NCI-H510A (cell line): Measurements from ENCODE around the gene USP6NL.
"Not testable (repeated sequence)": the region's sequence is repeated elsewhere in the genome, so short reads cannot be mapped to it uniquely, and the experiment has no call there.

Experiments used
- DNase-seq: peaks from one replicate; lab custom pipeline; 2025; lab: John Stamatoyannopoulos, UW

Gene USP6NL

DNA sequence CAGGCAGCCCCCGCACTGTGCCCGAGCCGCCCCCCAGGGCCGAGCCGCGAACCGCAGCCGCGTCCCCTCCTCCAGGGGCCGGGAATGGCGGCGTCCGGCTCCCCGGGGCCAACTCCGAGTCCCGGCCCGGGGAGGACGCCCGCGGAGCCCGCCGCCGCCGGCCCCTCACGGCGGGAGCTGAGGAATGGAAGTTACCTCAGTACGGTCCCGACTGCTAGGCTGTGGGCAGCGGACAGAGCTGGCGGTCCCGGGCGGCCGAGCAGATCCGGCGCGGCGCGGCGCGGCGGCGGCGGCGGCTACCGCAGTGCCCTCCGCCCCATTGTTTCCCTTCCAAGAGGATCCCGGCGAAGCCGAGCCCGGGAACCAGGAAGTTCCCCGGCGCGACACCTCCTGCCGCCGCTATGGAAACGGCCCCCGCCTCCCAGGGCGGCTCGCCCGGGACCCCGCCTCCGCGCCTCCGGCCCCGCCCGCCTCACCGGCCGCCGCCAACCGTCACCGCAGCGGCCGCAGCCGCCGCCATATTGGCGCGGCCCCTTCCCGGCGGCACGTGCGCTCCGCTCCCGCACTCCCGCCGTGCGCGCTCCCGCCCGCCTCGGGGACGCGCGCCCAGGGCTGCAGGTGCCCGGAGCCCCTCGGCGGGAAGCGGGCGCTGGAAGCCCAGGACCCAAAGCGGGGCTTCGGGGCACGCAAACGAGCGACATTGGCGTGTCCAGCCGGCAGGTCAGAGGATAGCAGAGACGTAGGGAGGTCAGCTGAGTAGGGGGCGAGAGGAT, at the start of gene USP6NL:
TSS of gene USP6NL (minus strand) at position 403 of the 773 bp plus-strand sequence. CDS start 14,016 bp downstream, outside the sequence.
- peak; percentile 73 for DNase-seq

DNA sequence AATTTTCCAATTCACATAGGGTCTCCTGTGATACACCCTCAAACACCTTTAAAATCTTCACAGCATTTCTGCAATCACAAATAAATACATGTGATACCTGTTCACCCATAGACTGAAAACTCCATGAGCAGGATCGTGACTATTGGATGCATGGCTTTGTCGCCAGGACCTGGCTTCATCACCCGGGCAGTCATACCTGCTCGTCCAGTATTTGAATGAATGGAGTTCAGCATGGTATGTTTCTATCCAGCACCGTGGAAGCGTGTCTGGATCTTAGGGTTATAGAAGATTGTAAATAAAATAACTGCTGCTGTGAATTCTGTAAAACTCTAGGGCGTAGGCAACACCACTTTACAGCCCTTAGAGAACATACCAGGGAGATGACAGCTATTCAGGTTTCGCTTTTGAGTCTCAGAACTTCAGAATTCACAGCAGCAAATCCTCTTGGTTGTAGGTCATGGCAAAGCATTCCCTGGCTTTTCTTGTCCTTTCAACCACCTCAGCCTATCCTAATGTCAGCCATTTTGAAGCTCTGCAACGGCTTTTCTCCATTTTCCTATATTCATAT, 47.4 kb upstream of the USP6NL start:
- no peak for DNase-seq

DNA sequence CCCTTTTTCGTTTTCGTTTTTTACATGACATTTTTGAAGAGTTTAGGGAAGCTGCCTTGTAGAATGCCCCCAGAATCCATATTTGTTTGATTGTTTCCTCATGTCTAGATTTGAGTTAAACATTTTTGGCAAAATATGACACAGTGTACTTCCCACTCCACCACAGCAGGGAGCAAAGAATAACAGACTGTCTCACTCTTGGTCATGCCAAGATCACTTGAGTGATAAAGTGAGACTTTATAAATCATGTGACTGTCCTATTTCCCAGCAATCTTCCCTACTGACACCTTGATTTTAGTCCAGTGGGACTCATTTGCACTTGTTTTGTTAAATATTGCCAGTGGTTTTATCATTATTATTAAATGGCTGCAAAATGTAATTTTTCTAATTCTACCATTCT, 44.4 kb upstream of the USP6NL start:
- DNase-seq: no peak

DNA sequence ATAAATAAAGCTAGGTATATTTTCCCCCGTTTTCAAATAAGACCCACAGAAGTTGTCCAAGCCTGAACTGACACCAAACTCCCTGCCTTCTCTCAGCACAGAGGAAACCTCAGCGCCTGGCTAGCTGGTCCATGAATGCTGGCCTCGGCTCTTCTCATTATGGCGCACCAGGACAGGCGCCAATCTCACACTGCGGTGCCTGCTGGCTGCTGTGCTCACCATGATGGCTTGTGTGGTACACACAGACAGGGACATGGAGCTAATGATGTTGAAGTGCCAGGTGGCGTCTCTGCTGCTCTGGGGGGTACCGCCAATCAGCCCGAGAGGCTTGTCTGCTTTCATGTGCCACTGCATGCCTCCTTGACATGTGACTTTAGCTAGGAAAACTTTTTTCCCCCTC, 43.2 kb upstream of the USP6NL start:
- no peak for DNase-seq

DNA sequence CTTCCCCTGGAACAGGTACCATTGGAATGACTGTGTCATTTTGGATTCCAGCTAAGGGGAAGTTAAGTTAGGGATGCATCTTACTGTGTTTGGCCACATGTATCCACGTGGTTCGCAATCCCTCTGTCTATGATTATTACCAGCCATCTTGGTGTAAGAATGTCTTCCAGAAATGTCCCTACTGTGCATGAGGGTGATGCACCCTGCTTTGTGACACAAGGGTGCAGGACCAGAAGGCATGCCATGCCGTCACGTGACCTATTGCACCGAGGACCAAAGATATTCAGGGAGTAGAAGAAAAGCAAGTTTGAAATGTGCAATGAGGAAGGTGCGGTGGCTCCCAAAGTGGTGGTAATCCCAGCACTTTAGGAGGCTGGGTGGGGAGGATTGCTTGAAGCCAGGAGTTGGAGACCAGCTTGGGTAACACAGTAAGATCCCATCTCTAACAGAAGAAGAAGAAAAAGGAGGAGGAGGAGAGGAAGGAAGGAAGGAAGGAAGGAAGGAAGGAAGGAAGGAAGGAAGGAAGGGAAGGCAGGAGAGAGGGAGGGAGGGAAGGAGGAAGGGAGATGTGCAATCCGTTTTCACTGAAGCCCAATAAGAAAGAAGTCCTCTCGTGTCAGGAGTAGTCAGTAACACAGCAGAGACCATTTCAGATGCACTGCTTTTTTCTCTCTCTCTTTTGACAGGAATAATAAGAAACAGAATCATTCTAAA, 42.5 kb upstream of the USP6NL start:
- no peak for DNase-seq

DNA sequence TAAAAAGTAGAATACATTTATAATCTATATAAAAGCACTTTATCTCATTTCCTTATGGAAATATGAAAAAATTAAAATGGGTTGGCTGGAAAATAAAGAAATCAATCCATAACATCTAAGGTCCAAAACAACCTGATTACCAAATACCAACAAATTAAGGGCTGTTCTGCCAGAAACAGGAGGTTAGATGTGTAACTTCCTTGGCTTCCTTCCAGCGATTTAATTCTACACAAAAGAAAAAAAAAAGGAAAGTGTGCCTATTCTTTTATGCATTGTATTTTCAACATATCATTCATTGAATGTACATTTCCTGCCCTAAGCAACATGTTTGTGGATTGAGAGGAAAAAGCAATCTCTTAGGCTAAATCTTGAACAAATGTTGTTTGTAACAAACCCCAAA, 36.2 kb upstream of the USP6NL start:
- DNase-seq: no peak

DNA sequence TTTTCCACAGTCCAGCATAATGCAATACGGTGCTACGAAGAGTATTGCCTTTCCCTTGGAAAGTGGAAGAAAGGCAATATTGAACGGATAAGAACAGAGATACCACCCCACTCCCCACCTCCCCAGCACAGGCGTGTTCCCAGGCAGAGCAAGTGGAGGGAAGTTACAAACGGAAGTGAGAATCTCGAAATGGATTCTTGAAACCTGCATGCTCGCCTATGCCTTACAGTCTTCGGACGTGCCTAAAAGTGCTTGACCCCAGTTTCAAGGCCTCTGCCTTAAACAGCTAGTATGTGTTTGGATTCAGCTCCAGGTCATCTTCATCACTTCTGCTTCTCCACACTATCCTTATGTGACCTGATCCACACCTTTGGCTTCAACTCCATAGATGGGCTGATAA, 35.0 kb upstream of the USP6NL start:
- no peak for DNase-seq

DNA sequence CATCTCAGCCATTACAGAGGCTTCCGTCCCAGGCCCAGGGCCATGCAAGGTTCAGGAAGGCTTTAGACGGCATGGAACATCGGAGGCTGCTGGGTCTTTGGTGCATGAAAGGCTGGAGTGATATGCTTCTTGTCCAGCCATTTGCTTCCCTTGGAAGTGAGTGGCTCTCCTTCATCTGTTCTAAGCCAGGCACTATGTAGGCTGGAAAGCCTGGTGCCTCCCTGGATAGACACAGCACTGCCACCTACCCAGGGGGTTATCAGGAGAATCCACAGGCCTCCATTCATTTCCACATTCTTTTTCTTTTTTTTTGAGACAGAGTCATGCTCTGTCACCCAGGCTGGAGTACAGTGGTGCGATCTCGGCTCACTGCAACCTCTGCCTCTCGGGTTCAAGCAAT, 31.6 kb upstream of the USP6NL start:
- no peak for DNase-seq

DNA sequence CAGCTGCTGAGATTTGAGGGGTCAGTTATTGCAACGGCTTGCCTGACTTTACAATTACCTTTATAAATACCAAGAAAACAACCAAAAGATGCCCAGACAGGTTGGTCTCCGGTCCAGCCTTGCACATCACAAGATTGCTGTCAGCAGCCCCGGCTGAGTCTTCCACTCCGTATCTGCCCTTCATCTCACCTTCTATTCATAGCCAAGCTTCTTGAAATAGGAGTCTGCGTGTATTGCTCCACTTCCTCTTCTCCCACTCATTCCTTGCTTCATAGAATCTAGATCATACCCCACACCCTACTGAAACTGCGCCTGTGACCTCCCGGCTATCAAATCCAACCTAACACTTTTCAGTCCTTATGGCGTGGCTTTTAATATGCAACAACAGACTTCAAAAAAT, 31.1 kb upstream of the USP6NL start:
- no peak for DNase-seq

DNA sequence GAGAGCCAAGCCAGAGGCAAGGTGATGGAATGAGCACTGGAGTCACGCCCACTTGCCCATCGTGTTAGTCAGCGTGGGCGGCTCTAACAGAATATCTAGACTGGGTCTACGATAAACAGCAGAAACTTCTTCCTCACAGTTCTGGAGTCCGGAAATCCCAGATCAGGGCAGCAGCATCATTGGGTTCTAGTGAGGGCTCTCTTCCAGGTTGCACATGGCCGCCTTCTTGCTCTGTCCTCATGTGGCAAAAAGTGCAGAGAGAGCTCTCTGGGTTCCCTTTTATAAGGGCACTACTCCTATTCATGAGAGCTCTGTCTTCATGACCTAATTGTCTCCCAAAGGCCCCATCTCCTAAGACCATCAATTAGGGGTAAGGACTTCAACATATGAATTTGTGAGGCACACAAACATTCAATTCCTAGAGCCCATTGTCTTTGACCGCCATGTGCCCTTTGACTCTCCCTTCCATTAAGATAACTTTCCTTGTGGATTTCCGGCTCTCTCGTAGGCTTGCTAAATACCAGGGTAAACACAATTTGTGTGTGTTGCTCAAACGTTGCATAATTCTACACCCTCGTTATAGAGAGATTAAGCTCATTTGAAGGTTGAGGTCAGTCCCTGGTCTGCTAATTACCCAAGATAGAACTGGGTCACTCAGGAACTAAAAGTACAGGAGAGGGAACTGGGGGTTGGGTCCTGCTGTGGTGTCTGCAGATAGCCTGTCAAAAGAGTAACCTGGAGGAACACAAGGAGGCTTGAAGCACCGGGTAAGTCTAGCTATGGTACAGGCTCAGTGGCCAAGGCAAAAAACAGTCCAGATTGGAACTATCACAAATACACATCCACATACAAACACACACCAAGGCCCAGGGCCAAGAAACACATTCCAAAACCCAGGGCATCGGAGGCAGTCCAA, 28.7 kb upstream of the USP6NL start:
- DNase-seq: no peak

DNA sequence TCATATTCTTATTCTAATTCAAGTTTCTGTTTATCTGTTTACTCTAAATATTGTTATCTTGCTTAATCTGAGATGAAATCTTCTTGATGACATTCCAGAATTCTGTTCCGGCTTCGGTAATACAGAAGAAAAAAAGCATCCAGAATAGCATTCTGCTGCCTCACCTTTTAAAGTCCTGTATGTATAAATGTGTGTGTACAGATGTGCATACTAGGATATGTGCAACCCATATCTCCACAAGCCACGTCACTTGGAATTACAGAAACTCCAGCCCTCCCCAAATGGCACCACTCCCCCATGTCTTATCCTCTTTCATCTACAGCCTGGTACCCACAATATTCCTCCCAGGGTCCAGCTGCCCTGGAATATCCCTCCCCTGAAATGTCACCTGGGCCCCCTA, 27.9 kb upstream of the USP6NL start:
- no peak for DNase-seq

DNA sequence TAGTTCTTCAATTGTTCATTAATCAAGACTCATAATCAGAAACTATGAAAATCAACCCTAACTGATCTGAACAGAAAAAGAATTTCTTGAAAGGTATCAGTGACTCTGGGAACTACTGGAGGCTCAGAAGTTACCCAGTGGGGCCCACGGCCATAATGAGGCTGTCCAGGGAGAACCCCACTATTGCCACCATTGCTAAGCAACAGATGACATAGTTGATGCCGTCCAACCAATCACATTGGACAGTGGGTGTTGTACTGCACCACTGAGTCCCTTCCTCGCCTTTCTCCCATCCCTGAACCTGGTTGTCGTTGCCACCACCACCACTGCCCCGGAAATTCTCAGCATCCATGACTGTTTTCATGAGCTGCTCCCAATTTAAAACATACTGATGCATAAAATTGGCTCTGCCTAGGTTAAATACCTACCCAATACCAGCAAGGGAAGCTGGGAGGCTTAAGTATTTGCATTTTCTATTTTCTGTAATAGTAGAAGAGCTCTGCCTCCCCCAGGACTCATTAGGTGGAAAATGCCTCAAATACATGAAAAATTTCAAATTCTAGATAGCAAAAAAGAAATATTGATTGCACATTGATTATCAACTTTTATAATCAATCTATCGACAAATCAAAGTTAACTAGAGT, 26.7 kb upstream of the USP6NL start:
- no peak for DNase-seq

DNA sequence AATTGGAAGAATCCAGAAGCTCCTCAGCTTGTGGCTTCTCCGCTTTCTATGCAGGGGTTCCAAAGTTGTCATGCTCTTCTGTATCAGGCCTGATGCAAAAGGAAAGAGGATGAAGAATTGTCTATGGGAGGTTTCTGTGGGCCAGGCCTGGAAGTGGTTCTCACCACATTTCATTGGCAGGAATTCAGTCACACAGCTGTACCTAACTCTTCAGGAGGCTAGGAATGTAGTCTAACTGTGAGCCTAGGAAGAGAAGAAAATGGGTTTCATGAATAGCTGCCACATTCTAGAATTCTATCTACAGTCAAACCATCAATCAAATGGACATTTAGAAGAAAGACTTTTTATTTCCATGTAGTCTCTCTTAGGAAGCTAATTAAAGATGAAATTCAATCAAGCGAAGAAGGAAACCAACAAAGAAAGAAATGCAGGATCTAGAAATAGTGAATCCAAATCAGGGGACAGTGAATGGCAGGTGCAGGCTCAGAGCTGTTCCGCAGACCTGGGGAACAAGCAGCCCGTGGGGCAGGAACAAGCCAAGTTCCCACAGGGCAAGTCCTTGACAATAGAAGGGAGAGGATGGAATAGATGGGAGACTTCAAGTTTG, 25.4 kb upstream of the USP6NL start:
- DNase-seq: no peak

DNA sequence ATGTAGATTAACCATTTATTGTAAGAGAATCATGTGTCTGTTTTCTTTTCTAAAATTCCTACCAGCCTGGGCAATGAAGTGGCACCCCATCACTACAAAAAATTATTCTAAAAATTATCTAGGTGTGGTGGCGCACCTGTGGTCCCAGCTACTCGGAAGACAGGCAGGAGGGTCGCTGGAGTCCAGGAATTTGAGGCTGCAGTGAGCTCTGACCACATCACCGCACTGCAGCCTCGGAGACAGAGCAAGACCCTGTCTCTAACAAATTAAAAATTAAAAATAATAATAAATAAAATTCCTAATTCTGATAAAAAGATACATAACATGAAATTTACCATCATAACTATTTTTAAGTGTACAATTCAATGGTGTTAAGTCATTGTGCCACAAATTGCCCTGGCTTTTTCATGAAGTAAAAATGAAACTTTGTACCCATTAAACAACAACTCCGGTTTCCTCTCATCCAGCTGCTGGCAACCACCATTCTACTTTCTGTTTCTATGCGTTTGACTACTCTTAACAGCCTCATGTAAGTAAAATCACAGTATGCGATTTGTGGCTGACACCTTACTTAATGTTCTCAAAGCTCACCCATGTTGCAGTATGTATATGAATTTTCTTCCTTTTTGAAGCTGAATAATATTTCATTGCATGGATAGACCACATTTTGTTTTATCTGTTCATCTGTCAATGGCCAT, 20.6 kb upstream of the USP6NL start:
- DNase-seq: no peak

DNA sequence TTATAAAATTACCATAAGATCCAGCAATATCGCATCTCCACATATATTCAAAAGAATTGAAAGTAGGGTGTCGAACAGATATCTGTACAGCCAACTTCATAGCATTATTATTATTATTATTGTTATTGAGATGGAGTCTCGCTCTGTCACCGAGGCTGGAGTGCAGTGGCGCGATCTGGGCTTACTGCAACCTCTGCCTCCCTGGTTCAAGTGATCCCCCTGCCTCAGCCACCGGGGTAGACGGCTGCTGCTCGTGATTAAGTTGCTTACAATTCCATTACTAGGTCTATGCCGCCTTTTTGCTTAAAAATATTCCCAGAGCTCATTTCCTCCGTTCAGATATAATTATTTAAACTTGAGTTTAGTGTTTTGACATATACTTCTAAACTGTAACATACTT, 19.8 kb upstream of the USP6NL start:
- DNase-seq: no peak

DNA sequence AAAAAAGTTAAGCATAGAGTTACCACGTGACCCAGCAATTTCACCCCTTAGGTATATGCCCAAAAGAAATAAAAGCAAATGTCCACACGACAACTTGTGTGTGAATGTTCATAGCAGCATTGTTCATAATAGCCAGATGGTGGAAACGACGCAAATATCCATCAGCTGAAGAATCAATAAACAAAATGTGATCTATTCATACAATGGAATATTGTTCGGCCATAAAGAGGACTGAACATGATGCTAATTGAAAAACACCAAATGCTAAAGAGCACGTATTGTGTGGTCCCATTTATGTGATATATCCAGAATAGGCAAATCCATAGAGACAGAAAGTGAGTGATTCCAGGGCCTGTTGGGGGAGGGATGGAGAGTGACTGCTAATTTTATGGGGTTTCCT, 18.3 kb upstream of the USP6NL start:
- DNase-seq: no peak

DNA sequence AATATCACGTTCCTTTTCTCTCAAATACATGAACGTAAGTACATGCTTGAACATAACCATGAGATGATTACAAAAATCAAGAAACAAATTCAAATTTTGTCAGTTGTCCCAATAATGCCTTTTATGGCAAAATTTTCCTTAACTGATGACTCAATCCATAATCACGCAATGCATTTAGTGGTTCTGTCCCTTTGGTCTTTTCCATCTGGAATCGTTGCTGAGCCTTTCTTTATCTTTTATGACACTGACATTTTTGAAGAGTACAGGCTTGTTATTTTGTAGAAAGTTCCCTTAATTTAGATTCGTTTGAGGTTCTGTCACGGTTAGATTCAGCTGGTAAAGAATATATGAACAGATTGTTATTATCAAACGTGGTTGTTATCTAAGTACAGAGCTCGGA, 16.5 kb upstream of the USP6NL start:
- DNase-seq: not testable (repeated sequence)

DNA sequence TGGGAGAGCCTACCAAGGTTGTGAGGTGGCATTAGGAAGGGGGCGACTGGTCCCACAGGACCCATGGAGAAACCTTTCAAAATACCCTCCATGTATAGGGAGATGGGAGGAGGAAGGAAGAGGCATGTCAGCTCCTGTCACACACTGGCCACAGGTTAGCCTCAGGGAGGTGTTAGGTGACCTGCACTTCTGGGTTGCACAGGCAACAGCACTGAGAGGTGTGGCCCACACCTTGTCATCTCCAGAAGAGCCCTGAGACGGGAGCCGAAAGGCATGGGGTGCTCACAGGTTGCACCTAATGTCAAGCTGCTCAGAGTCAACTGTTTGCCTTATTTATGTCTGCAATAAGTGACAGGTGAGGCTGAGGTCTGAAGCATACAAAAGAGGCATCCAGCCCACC, 14.6 kb upstream of the USP6NL start:
- no peak for DNase-seq

DNA sequence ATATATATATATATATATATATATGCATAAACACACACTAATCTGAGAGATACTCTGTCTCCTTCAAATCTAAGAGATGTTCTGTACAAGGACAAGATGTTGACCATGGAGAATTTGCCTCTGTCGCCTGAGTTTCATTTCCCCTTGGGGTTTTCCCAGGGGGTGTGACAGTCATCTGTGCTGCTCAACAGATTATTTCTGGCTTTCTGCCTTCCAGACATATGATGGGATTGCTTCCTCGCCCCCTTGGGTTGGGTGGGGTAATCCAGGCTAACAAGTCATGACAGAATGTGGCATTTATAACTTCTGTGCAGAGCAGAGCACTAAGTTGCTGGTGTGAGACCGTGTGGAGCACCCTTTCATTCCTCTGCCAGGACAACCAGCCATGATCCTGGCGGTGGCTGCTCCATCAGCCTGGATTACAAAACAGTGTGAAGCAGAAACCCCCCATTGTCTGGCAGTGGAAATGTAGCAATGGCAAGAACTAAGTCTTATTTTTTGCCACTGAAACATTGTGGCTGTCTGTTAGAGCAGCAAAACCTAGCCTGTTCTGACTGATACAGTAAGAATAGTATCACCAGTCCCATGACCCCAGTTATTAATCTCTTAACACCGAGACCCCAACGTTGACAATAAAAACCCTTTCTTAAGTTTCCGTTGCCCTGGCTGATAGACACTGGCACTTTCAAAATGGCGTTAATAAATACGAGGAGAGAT, 13.7 kb upstream of the USP6NL start:
- no peak for DNase-seq

DNA sequence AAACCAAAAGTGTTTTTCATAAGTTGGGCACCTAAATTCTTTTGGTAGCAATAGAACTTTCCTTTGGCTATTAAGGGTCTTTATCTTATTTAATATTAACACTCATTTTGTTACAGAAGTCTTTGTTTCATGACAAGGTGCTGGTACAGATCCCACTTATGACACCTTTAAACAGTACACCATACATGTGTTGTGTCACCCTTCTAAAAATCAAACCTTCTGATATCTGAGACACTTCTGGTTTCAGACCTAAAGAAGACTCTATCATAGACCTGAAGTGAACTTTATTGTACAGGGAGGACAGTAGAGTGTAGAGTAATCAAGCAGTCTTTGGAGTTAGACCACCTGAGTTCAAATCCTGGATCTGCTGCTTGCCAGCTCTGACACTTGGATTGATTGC, 5.8 kb upstream of the USP6NL start:
- DNase-seq: no peak
